UCSD-AML1 (cell line): ENCODE data around the gene PSD.

Experiments
- DNase-seq: peaks from one replicate; lab custom pipeline; 2025; ENCODE audit not compliant: unreplicated experiment; lab: John Stamatoyannopoulos, UW

The PSD gene

GRCh38 chr10:102405632-102406031 is 13.0 kb downstream of the PSD start:
- DNase-seq, result no peak

- no peak for DNase-seq
Measured at GRCh38 chr10:102405108-102405571, 13.4 kb downstream of the PSD start.

GRCh38 chr10:102404361-102405107 is 14.1 kb downstream of the PSD start:
- DNase-seq, result no peak

- DNase-seq, result no peak
Measured at GRCh38 chr10:102403115-102403514, 15.5 kb downstream of the PSD start.

- DNase-seq, result no peak
Measured at GRCh38 chr10:102402512-102402896, 16.1 kb downstream of the PSD start.

GRCh38 chr10:102401735-102402511 is 16.7 kb downstream of the PSD start:
- DNase-seq, result no peak

GRCh38 chr10:102401342-102401654 is 17.3 kb downstream of the PSD start:
- no peak for DNase-seq

GRCh38 chr10:102400598-102401341 is 17.8 kb downstream of the PSD start:
- DNase-seq, result no peak

GRCh38 chr10:102400076-102400475 is 18.5 kb downstream of the PSD start:
- no peak for DNase-seq

GRCh38 chr10:102399217-102400021 is 19.2 kb downstream of the PSD start:
- peak; percentile 88 for DNase-seq

GRCh38 chr10:102398172-102399020 is 20.2 kb downstream of the PSD start:
- no peak for DNase-seq

- DNase-seq, result no peak
Measured at GRCh38 chr10:102397222-102398171, 21.1 kb downstream of the PSD start.

GRCh38 chr10:102396730-102397151 is 21.8 kb downstream of the PSD start:
- DNase-seq, result no peak

- DNase-seq, result no peak
Measured at GRCh38 chr10:102396317-102396650, 22.3 kb downstream of the PSD start.

- peak; percentile 92 for DNase-seq
Measured at GRCh38 chr10:102395400-102396316, 22.9 kb downstream of the PSD start, which contains the start of gene NFKB2. Gene NFKB2, plus strand, starts transcription at chr10:102395705. Its CDS starts 255 bp downstream, at chr10:102395960.

GRCh38 chr10:102394801-102395399 is 23.7 kb downstream of the PSD start:
- no peak for DNase-seq

- peak; percentile 95 for DNase-seq
Measured at GRCh38 chr10:102394079-102394800, 24.3 kb downstream of the PSD start.
